GM06990 (cell line): ENCODE results near the gene ZDHHC23.

Experiments used
- DNase-seq: peaks from one replicate; pipeline ENCODE4 v3.0.0-alpha.2; 2011; ENCODE audit not compliant: insufficient read length; ENCODE audit errors: extremely low read depth
- H3K27me3 ChIP-seq: replicated peaks from 2 replicates; pipeline ENCODE4 v1.6.0; 2011; ENCODE audit warnings: low read length; ENCODE audit not compliant: control insufficient read depth, insufficient read depth
- H3K36me3 ChIP-seq: 2 replicates; pipeline ENCODE4 v1.5.1; 2011; ENCODE audit warnings: low read length; ENCODE audit not compliant: control insufficient read depth, insufficient read depth
- H3K4me3 ChIP-seq: replicated peaks from 2 replicates; pipeline ENCODE4 v1.5.1; 2011; ENCODE audit warnings: low read depth, mild to moderate bottlenecking, control low read depth, low read length
- TF ChIP-seq, protein P1 (sequence below): IDR thresholded peaks from 2 replicates; pipeline ENCODE4 v1.5.1; 2011; ENCODE audit warnings: low read length, control low read depth, mild to moderate bottlenecking, inconsistent platforms; ENCODE audit not compliant: insufficient read depth, poor library complexity, severe bottlenecking

The ZDHHC23 gene

DNA sequence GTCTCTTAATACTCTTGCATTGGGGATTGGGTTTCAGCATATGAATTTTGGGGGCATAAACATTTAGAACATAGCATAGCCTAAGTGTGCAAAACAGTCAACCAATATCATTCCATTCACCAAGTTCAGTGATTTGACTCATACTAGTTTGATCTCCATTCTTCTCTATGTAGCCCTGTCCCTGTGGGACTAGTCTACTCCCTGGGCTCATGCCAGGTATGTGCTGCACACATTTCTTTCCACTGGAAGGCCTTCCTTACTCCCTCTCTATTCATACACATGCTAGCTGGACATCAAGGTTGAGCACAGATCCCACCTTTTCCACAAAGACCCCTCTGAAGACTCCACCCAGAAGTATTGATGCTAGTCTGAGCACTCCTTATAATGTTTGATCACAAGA is 5.1 kb downstream of the ZDHHC23 start:
- Histone ChIP-seq H3K4me3 (no peak overlapping the region), H3K36me3 (no peaks in the 10 kb centered on the region), H3K27me3 (no peaks in the 10 kb centered on the region)
- no peak for DNase-seq
- TF ChIP-seq, protein P1, sequence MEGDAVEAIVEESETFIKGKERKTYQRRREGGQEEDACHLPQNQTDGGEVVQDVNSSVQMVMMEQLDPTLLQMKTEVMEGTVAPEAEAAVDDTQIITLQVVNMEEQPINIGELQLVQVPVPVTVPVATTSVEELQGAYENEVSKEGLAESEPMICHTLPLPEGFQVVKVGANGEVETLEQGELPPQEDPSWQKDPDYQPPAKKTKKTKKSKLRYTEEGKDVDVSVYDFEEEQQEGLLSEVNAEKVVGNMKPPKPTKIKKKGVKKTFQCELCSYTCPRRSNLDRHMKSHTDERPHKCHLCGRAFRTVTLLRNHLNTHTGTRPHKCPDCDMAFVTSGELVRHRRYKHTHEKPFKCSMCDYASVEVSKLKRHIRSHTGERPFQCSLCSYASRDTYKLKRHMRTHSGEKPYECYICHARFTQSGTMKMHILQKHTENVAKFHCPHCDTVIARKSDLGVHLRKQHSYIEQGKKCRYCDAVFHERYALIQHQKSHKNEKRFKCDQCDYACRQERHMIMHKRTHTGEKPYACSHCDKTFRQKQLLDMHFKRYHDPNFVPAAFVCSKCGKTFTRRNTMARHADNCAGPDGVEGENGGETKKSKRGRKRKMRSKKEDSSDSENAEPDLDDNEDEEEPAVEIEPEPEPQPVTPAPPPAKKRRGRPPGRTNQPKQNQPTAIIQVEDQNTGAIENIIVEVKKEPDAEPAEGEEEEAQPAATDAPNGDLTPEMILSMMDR, result no peak

DNA sequence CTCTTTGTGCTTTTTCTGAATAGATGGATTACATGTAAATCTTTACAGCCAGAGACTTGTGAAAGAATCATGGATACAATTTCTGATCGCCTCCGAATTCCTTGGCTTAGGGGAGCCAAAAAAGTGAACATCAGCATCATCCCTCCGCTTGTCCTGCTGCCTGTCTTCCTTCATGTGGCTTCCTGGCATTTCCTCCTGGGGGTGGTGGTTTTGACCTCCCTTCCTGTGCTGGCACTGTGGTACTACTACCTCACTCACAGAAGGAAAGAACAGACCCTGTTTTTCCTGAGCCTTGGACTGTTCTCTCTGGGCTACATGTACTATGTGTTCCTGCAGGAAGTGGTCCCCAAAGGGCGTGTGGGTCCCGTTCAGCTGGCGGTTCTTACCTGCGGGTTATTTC is 5.9 kb downstream of the ZDHHC23 start:
- no peaks in the 10 kb centered on the region for H3K27me3 ChIP-seq
- H3K4me3 ChIP-seq, result no peak overlapping the region
- no peak for DNase-seq
- H3K36me3 ChIP-seq, result no peaks in the 10 kb centered on the region
- TF ChIP-seq, protein P1, result no peak

DNA sequence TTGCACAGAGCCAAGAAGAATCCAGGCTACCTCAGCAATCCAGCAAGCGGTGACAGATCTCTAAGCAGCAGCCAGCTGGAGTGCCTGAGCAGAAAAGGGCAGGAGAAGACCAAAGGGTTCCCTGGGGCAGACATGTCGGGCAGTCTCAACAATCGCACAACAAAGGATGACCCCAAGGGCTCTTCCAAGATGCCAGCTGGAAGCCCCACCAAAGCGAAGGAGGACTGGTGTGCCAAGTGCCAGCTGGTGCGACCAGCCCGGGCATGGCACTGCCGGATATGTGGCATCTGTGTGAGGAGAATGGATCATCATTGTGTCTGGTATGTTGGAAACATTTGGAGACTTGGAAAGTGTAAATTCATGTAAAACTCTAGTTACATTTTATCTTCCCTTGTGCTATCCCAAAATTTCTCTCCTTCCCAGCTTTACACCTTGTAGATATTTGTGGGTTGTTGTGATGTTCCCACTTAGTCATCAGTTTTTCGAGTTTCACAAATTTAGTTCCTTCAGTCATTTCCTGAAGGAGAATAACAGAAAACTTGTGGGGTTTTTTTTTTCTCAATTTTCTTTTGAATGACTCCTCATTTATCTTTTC is 6.4 kb downstream of the ZDHHC23 start:
- Histone ChIP-seq H3K36me3 (no peaks in the 10 kb centered on the region), H3K27me3 (no peaks in the 10 kb centered on the region), H3K4me3 (no peak overlapping the region)
- TF ChIP-seq, protein P1, result no peak
- DNase-seq, result no peak

DNA sequence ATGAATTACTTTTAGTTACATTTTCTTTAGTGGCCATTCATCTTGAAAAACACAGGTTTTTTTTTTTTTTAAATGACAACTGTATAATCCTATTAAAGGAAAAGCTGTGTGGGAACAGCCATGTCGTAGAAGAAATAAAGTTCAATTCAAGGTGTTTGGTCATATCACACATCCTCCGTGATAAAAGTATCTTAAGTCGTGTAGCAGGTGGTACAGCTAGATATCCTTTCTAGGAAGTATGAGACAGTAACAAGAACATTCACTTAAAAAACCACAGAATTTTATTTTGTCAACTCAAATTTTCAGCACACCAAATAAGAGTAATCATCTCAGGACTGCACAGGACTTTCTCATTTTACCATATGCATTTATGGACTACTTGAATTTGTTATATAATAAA is 16.1 kb downstream of the ZDHHC23 start:
- Histone ChIP-seq H3K36me3 (no peaks in the 10 kb centered on the region), H3K4me3 (no peak overlapping the region), H3K27me3 (no peaks in the 10 kb centered on the region)
- no peak for DNase-seq
- TF ChIP-seq, protein P1, result no peak

DNA sequence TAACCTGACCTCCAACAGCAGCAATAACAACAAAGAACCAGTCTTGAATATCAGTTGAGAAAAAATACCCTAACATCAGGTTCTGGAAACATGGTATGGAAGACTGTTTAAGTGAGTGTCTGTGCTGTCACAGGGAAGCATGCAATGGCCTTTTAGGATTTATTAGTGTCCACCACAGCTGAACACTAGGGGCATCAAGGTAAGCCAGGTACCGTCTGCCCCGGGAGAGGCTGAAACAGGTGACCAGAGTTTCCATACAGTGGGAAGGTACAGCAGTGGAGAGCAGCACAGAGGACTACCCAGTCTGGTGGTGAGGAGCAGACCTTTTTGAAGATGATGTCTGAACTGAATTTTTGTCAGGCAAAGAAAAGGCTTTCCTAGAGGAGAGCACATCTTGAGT is 18.4 kb downstream of the ZDHHC23 start:
- TF ChIP-seq, protein P1, result no peak
- no peak for DNase-seq
- Histone ChIP-seq H3K4me3 (no peak overlapping the region), H3K36me3 (no peaks in the 10 kb centered on the region), H3K27me3 (no peaks in the 10 kb centered on the region)

DNA sequence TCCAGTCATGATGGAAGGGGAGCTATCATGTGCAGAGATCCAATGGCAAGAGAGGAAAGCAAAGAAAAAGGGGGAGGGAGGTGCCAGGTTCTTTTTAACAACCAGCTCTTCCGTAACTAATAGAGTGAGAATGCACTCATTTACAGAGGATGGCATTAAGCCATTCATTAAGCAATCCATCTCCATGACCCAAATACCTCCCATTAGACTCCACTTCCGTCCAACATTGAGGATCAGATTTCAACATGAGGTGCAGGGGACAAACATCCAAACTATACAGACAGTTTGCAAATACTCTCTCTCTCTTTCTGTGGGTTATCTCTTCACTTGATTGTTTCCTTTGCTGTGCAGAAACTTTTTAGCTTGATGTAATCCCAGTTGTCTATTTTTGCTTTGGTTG is 21.2 kb downstream of the ZDHHC23 start:
- no peaks in the 10 kb centered on the region for H3K36me3 ChIP-seq
- DNase-seq, result no peak
- H3K27me3 ChIP-seq, result no peaks in the 10 kb centered on the region
- H3K4me3 ChIP-seq, result no peak overlapping the region
- TF ChIP-seq, protein P1, result no peak
